Choroid plexus epithelial cell (primary cell): ENCODE results near the gene GALNS.

Source experiments
- DNase-seq: peaks from one replicate; pipeline ENCODE4 v3.0.0-alpha.2; 2010; ENCODE audit warnings: low read depth
- H3K4me3 ChIP-seq: 2 replicates; pipeline ENCODE4 v1.5.1; 2011; ENCODE audit warnings: low read depth, mild to moderate bottlenecking, control low read depth, low read length, moderate library complexity
- CTCF ChIP-seq: conservative IDR thresholded peaks from 2 replicates; pipeline ENCODE4 v1.5.1; 2011; ENCODE audit warnings: low read depth, mild to moderate bottlenecking, control low read depth, inconsistent platforms, low read length, moderate library complexity

GALNS gene

GRCh38 chr16:88781140-88782077 is 75.3 kb downstream of the GALNS start:
- no peak for TF ChIP-seq CTCF
- H3K4me3 ChIP-seq: no peak overlapping the region
- DNase-seq: no peak

GRCh38 chr16:88780142-88781062 is 76.3 kb downstream of the GALNS start:
- H3K4me3 ChIP-seq: no peak overlapping the region
- no peak for TF ChIP-seq CTCF

GRCh38 chr16:88779406-88780141 is 77.2 kb downstream of the GALNS start:
- no peak overlapping the region for H3K4me3 ChIP-seq
- TF ChIP-seq CTCF: no peak
- no peak for DNase-seq

More at GRCh38 chr16:88780142-88781062, 76.3 kb downstream of the GALNS start:
- DNase-seq: no peak

GRCh38 chr16:88778541-88779065 is 78.1 kb downstream of the GALNS start:
- DNase-seq: no peak
- no peak overlapping the region for H3K4me3 ChIP-seq
- no peak for TF ChIP-seq CTCF

- TF ChIP-seq CTCF: no peak
- no peak for DNase-seq
- H3K4me3 ChIP-seq: no peak overlapping the region
Measured at GRCh38 chr16:88778271-88778525, 78.5 kb downstream of the GALNS start.

GRCh38 chr16:88777471-88778270 is 79.1 kb downstream of the GALNS start:
- no peak for TF ChIP-seq CTCF
- DNase-seq: no peak
- H3K4me3 ChIP-seq: no peak overlapping the region
